Measurements from ENCODE around the gene MAP3K1.

DNA sequence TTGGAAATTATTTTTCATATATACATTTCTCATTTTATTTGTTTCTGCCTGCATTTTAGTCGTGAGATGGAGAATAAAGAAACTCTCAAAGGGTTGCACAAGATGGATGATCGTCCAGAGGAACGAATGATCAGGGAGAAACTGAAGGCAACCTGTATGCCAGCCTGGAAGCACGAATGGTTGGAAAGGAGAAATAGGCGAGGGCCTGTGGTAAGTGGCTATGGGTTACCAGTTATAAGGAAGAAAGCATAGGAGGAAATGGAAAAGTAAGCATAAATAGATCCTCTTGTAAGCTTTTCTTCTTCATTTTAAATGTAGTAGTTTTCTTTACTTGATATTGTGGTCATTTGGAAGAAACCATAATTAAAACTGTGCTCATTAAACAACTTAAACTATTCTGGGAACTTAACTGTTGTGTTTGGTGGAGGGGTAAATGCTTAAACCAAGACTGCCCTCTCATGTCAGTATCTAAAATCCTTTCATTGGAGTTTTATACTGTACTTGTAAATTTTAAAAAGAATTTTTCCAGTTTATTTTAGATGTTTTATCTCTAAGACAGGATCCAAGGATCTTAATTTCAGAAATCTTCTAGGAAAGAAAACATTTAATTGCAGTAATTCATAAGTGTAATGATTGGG, 41.3 kb downstream of the MAP3K1 start:
- TF ChIP-seq, protein P1, sequence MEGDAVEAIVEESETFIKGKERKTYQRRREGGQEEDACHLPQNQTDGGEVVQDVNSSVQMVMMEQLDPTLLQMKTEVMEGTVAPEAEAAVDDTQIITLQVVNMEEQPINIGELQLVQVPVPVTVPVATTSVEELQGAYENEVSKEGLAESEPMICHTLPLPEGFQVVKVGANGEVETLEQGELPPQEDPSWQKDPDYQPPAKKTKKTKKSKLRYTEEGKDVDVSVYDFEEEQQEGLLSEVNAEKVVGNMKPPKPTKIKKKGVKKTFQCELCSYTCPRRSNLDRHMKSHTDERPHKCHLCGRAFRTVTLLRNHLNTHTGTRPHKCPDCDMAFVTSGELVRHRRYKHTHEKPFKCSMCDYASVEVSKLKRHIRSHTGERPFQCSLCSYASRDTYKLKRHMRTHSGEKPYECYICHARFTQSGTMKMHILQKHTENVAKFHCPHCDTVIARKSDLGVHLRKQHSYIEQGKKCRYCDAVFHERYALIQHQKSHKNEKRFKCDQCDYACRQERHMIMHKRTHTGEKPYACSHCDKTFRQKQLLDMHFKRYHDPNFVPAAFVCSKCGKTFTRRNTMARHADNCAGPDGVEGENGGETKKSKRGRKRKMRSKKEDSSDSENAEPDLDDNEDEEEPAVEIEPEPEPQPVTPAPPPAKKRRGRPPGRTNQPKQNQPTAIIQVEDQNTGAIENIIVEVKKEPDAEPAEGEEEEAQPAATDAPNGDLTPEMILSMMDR (IDR thresholded peaks at IDR 0.05; ENCODE audit: insufficient read depth, low read depth, low read length) = no peak
- TF ChIP-seq EZH2 (IDR thresholded peaks at IDR 0.05; ENCODE audit: insufficient read depth, low read length) = no peak

Data from astrocyte (in vitro differentiated cells and primary cell).